DLD1 (cell line): Measurements from ENCODE around the gene LRRC4C.
"Not testable (repeated sequence)": the region's sequence is repeated elsewhere in the genome, so short reads cannot be mapped to it uniquely, and the experiment has no call there.

Source experiments
- in situ Hi-C: cut with HindIII; loops from 2 replicates; pipeline ENCODE4 v1.10.0; 2017; ENCODE audit warnings: low sequenced_read_pairs

LRRC4C gene

GRCh38 chr11:40192590-40192989, 1266.9 kb downstream of the LRRC4C start:
- in situ Hi-C loops, result not testable (repeated sequence)

GRCh38 chr11:40190294-40190693, 1269.2 kb downstream of the LRRC4C start:
- in situ Hi-C loops, result no loop called here

GRCh38 chr11:40188848-40189247, 1270.6 kb downstream of the LRRC4C start:
- in situ Hi-C loops, result no loop called here

GRCh38 chr11:40187295-40187694, 1272.2 kb downstream of the LRRC4C start:
- in situ Hi-C loops, result no loop called here

- in situ Hi-C loops, result no loop called here
These were observed 1272.8 kb downstream of the LRRC4C start for GRCh38 chr11:40186437-40187263.

GRCh38 chr11:40185793-40186192, 1273.7 kb downstream of the LRRC4C start:
- in situ Hi-C loops, result no loop called here

GRCh38 chr11:40183073-40184064, 1276.1 kb downstream of the LRRC4C start:
- in situ Hi-C loops, result no loop called here

GRCh38 chr11:40179541-40179940, 1279.9 kb downstream of the LRRC4C start:
- in situ Hi-C loops, result no loop called here

GRCh38 chr11:40178470-40178869, 1281.0 kb downstream of the LRRC4C start:
- in situ Hi-C loops, result no loop called here

GRCh38 chr11:40175980-40176379, 1283.5 kb downstream of the LRRC4C start:
- in situ Hi-C loops, result no loop called here

- in situ Hi-C loops, result no loop called here
These were observed 1289.4 kb downstream of the LRRC4C start for GRCh38 chr11:40170078-40170477.

- in situ Hi-C loops, result no loop called here
These were observed 1291.0 kb downstream of the LRRC4C start for GRCh38 chr11:40168414-40168813.

GRCh38 chr11:40167805-40168204, 1291.6 kb downstream of the LRRC4C start:
- in situ Hi-C loops, result not testable (repeated sequence)

GRCh38 chr11:40166892-40167291, 1292.6 kb downstream of the LRRC4C start:
- in situ Hi-C loops, result no loop called here

GRCh38 chr11:40162901-40163883, 1296.3 kb downstream of the LRRC4C start:
- in situ Hi-C loops, result no loop called here

GRCh38 chr11:40161854-40162410, 1297.5 kb downstream of the LRRC4C start:
- in situ Hi-C loops, result no loop called here

GRCh38 chr11:40160418-40160817, 1299.0 kb downstream of the LRRC4C start:
- in situ Hi-C loops, result no loop called here

- in situ Hi-C loops, result no loop called here
These were observed 1309.7 kb downstream of the LRRC4C start for GRCh38 chr11:40149721-40150120.

- in situ Hi-C loops, result no loop called here
These were observed 1318.9 kb downstream of the LRRC4C start for GRCh38 chr11:40140560-40140959.

- in situ Hi-C loops, result no loop called here
These were observed 1319.9 kb downstream of the LRRC4C start for GRCh38 chr11:40139536-40139935.
